Cardiac fibroblast (primary cell): ENCODE results near the gene MAGI2.

ENCODE experiments used
- DNase-seq, 2 donors: peaks; one replicate each; pipeline versions ENCODE4 v3.0.0 to v3.0.0-alpha.2; 2010; ENCODE audit warnings: low read depth in 2 of 2
- H3K4me3 ChIP-seq, 2 donors: replicated peaks in 1 of 2; 1 replicate in 1 of 2; 2 replicates in 1 of 2; pipeline ENCODE4 v1.5.1; 2011; ENCODE audit warnings: low read depth in 2 of 2, low read length in 2 of 2, mild to moderate bottlenecking in 2 of 2, moderate library complexity in 1 of 2
- CTCF ChIP-seq: IDR thresholded peaks from one replicate; pipeline ENCODE4 v1.5.1; 2011; ENCODE audit warnings: low read depth, mild to moderate bottlenecking, low read length, inconsistent platforms

MAGI2 gene

DNA sequence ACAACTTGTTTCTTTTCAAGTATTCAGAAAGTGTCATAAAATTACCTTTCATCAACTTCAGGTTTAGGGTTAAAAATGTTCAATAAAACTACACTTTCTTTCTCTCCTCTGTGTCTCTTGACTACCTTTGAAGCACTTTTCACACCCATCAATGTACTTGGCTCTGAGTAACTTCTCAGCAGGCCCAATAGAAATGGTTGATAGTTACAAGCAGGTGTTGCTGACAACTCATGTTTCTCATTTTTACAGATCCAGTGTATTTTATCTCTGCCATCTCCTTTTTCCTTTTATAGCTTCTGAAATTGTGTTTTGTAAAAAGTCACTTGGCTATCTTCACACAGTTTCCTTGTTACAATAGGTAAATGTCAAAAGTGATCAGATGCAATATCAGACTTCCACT lies 1306.9 kb downstream of the MAGI2 start:
- DNase-seq, result no peak
- H3K4me3 ChIP-seq, result no peak overlapping the region
- TF ChIP-seq CTCF, result no peak

DNA sequence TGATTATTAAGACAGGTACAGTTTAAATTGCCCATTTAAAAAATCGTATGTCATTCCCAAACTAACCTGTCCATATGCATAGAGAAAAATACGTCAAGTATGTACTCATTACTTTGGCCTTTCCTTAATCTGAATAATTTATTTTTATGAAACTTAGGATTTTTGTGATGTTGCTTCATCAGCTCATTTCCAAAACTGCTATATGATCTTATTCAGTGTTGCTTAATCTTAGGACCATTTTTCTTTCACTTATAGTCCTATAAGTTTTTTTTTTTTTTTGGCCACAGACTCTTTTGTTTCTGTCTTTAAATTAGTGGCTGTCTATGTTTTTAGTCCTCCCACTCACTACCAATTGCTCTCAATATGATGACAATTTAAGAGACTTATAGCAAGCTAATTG lies 1309.8 kb downstream of the MAGI2 start:
- no peak for TF ChIP-seq CTCF

DNA sequence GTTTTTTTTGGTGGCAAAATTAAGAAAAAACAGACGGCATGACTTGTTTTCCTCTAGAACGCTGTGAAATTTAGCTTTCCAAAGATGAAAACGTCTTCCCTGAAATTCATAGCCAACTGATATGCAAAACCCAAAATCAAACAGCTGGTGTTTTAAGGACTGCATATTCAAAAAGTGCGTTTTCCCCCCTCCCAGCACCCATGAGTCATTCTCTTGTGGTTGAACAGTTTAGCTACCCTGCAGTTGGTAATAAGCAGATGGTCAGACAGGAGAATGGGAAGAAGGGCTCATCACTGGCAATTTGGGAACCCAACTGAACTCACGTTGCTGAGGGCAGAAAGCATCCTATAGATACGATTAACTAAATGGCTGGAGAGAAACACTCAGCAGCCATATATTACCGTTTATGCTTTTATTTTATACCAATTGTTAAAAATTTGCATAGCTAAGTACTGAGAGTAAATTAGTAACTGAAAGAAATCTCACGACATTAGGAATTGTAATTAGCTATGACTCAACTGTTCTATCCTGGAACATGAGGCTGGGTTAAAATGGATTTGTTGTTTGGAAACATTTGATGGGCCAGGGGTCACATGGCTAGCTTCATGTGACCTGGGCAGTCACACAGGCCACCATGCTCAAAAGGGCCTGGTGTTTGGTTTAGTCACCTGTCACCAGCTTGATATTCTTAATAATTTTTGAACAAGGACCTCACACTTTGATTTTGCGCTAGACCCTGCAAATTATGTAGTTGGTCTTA lies 1311.8 kb downstream of the MAGI2 start:
- peak; percentile 29 to 42 for DNase-seq
- no peak for TF ChIP-seq CTCF
- H3K4me3 ChIP-seq, result no peak overlapping the region

More for the DNA sequence above, 1309.8 kb downstream of the MAGI2 start:
- DNase-seq, result no peak
- no peak overlapping the region for H3K4me3 ChIP-seq

- TF ChIP-seq CTCF, result no peak
- H3K4me3 ChIP-seq, result no peak overlapping the region
- no peak for DNase-seq
These were observed 1313.4 kb downstream of the MAGI2 start for GRCh38 chr7:78140109-78140508.

DNA sequence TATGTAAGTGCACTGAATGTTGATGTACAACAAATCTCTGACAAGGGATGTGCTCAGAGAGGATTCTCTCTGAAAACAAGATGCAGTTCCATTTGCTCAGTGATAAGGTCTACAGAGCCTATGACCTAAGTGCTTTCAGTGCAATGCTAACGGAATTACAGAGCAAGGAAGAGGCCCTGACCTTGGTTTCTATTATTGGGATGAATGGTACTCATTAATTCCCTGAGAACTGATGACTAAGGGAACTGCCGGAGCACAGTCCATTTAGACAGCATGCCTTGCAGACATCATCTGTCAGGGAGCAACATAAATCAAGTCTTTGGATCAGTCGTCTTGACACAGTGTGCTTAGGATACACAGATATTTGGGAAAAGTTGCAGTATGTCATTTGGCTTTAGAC lies 1314.1 kb downstream of the MAGI2 start:
- DNase-seq, result peak in 1 of 2 donors; percentile 24
- no peak for TF ChIP-seq CTCF
- no peak overlapping the region for H3K4me3 ChIP-seq

- no peak for TF ChIP-seq CTCF
- no peak for DNase-seq
- no peak overlapping the region for H3K4me3 ChIP-seq
These were observed 1318.7 kb downstream of the MAGI2 start for GRCh38 chr7:78134774-78135173.

GRCh38 chr7:78134256-78134655 lies 1319.2 kb downstream of the MAGI2 start:
- TF ChIP-seq CTCF, result peak; percentile 50
- no peak overlapping the region for H3K4me3 ChIP-seq
- peak; percentile 62 to 69 for DNase-seq
